Epithelial cell of prostate (primary cell): ENCODE measurements around the gene BSPH1.
"Not testable (repeated sequence)": the region's sequence is repeated elsewhere in the genome, so short reads cannot be mapped to it uniquely, and the experiment has no call there.

Experiments used
- DNase-seq: peaks from one replicate; pipeline ENCODE4 v3.0.0-alpha.2; 2011; ENCODE audit warnings: low read depth, low spot score
- H3K27ac ChIP-seq: fragments of 450-650 bp; 2 replicates; pipeline ENCODE4 v1.5.1; 2017; ENCODE audit warnings: mild to moderate bottlenecking

BSPH1 gene

DNA sequence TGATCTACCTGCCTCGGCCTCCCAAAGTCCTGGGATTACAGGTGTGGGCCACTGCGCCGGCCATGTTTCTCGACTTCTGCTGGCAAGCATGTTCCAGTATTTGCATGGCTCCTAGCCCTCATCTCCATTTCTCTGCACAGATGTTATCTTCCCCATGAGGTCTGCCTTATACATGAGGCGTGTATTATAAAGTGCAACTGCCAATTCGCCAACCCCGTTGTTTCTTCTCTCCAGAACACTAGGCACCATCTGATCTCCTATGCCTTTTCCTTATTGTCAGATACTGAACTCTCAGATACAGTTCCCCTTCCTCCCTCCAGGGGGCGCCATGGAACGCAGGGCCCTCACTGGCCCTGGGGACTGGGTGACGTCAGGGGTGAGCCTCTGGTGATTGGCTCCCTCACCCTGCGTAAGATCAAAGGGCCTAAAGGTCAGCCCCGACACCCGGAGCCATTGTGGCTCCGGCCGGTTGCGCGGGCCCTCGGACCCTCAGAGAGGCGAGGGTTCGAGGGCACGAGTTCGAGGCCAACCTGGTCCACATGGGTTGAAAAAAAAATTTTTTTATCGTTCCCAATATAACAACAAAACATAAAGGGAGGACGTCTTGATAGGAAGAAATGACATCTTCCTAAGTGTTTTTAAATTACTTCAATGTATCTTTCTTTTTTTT, 42.0 kb downstream of the BSPH1 start:
- not testable (repeated sequence) for H3K27ac ChIP-seq, DNase-seq

DNA sequence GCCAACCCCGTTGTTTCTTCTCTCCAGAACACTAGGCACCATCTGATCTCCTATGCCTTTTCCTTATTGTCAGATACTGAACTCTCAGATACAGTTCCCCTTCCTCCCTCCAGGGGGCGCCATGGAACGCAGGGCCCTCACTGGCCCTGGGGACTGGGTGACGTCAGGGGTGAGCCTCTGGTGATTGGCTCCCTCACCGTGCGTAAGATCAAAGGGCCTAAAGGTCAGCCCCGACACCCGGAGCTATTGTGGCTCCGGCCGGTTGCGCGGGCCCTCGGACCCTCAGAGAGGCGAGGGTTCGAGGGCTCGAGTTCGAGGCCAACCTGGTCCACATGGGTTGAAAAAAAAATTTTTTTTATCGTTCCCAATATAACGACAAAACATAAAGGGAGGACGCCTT, 63.4 kb downstream of the BSPH1 start:
- not testable (repeated sequence) for DNase-seq, H3K27ac ChIP-seq

DNA sequence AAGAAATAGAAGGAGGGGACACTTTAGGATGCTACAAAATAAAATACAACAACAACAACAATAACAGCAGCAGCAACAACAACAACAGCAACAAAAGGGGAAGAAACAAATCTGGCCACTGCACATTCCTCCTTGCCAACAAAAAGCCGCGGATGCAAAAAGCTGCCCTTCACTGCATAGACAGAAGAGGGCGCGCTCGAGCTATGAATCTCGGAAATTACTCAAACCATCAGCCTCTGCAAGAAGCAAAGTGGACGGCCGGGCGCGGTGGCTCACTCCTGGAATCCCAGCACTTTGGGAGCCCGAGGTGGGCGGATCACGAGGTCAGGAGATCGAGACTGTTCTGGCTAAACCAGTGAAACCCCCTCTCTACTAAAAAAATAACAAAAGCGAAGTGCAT, 71.9 kb downstream of the BSPH1 start:
- DNase-seq: not testable (repeated sequence)

More for the DNA sequence above, 71.9 kb downstream of the BSPH1 start:
- H3K27ac ChIP-seq: not testable (repeated sequence)
